Effector CD8-positive, alpha-beta T cell (primary cell): Measurements from ENCODE around the gene CREB3L1.
A peak's percentile ranks its signal among the peaks of the same experiment; 100 is the strongest.

ENCODE experiments used
- DNase-seq: peaks from one replicate; lab custom pipeline; 2025; lab: John Stamatoyannopoulos, UW

The CREB3L1 gene

GRCh38 chr11:46364056-46364455, 86.6 kb downstream of the CREB3L1 start:
- DNase-seq, result no peak

- no peak for DNase-seq
Observed at GRCh38 chr11:46364791-46365190, 87.3 kb downstream of the CREB3L1 start.

- no peak for DNase-seq
Observed at GRCh38 chr11:46366260-46366659, 88.8 kb downstream of the CREB3L1 start.

GRCh38 chr11:46366661-46367161, 89.2 kb downstream of the CREB3L1 start:
- DNase-seq, result no peak

GRCh38 chr11:46367244-46367915, 89.9 kb downstream of the CREB3L1 start:
- DNase-seq, result peak; percentile 73

GRCh38 chr11:46367916-46368267, 90.4 kb downstream of the CREB3L1 start:
- DNase-seq, result no peak

GRCh38 chr11:46369458-46370152, 92.1 kb downstream of the CREB3L1 start:
- peak; percentile 21 for DNase-seq

GRCh38 chr11:46370253-46370652, 92.8 kb downstream of the CREB3L1 start:
- no peak for DNase-seq
